Measurements from ENCODE around the gene TDRD3. TPM values are rescaled to one million over a fixed set of nuclear protein-coding genes. Genes with fewer than 3 reads are reported as not detected.
"Not testable (repeated sequence)": the region's sequence is repeated elsewhere in the genome, so short reads cannot be mapped to it uniquely, and the experiment has no call there.

TDRD3 gene
- total RNA-seq, 1 experiment from 2014 or later = 17.3 TPM

DNA sequence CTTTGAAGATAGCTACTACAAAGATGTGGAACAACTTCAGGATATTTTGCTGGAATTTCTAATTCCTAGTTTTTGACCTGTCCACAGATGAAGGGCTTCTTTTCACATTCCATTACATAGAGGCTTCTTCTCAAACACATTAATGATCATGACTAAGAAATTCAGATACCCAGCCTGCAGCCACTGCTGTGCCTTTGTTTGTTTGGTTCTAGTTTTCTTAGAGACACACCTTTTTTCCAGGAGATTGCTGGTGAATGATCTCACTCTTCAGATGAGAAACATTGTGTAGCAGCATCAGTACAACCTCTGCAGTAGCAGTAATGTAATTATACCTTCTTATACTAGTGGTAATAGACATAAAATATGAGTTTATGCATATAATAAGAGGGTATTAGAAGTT is 5.0 kb downstream of the TDRD3 start:
- Histone ChIP-seq H3K4me2 (no peak overlapping the region), H3K27me3 (ENCODE audit: insufficient read depth, low read depth) (no peaks in the 10 kb centered on the region), H3F3A (ENCODE audit: insufficient read depth, low read depth) (no peaks in the 10 kb centered on the region), H4K20me1 (ENCODE audit: insufficient read depth) (no peaks in the 10 kb centered on the region), H3K9me2 (ENCODE audit: insufficient read depth) (no peaks in the 10 kb centered on the region; the same call in 1 of the 2 replicates), H3K79me2 (ENCODE audit: low read depth) (peaks cover 50% of the 10 kb centered on the region), H3K4me3 (no peak overlapping the region), H3K9me3 (ENCODE audit: insufficient read depth, low read depth) (no peaks in the 10 kb centered on the region), H3K4me1 (replicated peaks; ENCODE audit: insufficient read depth) (peaks cover 16% of the 10 kb centered on the region), H3K36me3 (ENCODE audit: low read depth) (no peaks in the 10 kb centered on the region), H3K27ac (no peak overlapping the region), H2AFZ (no peak overlapping the region)
- intact Hi-C loops (cut with micrococcal nuclease; ENCODE audit: unreplicated experiment) = no loop called here
- BruUV-seq (replicated peaks) = no TSS peak
- POLR2A ChIA-PET (ENCODE audit: unreplicated experiment) = no interaction called here
- CTCF ChIA-PET = no interaction called here
- peak in 1 of 2 experiments; percentile 58 for DNase-seq
- TF ChIP-seq EZH2 (IDR thresholded peaks at IDR 0.05; ENCODE audit: low read depth) = no peak
- TF ChIP-seq, protein P1, sequence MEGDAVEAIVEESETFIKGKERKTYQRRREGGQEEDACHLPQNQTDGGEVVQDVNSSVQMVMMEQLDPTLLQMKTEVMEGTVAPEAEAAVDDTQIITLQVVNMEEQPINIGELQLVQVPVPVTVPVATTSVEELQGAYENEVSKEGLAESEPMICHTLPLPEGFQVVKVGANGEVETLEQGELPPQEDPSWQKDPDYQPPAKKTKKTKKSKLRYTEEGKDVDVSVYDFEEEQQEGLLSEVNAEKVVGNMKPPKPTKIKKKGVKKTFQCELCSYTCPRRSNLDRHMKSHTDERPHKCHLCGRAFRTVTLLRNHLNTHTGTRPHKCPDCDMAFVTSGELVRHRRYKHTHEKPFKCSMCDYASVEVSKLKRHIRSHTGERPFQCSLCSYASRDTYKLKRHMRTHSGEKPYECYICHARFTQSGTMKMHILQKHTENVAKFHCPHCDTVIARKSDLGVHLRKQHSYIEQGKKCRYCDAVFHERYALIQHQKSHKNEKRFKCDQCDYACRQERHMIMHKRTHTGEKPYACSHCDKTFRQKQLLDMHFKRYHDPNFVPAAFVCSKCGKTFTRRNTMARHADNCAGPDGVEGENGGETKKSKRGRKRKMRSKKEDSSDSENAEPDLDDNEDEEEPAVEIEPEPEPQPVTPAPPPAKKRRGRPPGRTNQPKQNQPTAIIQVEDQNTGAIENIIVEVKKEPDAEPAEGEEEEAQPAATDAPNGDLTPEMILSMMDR (conservative IDR thresholded peaks at IDR 0.05) = no peak

DNA sequence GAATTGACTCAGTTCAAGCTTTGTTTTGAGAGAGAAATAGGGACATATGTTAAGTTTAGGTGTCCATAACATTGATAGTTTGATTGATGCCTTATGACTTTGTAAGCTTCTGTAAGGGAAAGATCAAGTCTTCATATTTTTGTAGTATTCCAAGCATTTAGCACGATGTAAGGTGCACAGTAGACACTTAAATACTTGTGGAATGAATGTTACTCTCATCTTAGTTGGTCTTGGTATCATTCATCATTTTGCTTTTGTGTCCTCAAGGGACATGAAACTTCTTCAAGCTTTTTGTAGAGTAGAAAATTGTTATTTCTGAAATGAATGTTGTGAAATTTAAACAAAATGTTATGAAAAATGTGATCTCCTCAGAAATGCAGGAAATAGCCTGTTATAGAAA is 10.1 kb downstream of the TDRD3 start:
- H4K20me1 ChIP-seq (ENCODE audit: insufficient read depth) = no peaks in the 10 kb centered on the region
- no peaks in the 10 kb centered on the region for H3K4me1 ChIP-seq (replicated peaks; ENCODE audit: insufficient read depth)
- no peaks in the 10 kb centered on the region for H3K9me3 ChIP-seq (ENCODE audit: insufficient read depth, low read depth)
- no peak overlapping the region for H3K4me3 ChIP-seq
- H3K4me2 ChIP-seq = no peak overlapping the region
- no peak overlapping the region for H2AFZ ChIP-seq
- intact Hi-C loops (cut with micrococcal nuclease; ENCODE audit: unreplicated experiment) = no loop called here
- no peaks in the 10 kb centered on the region for H3K36me3 ChIP-seq (ENCODE audit: low read depth)
- TF ChIP-seq EZH2 (IDR thresholded peaks at IDR 0.05; ENCODE audit: low read depth) = no peak
- TF ChIP-seq, protein P1 (conservative IDR thresholded peaks at IDR 0.05) = no peak
- no peak for DNase-seq
- H3K79me2 ChIP-seq (ENCODE audit: low read depth) = peaks cover 18% of the 10 kb centered on the region; the same call in 1 of the 2 replicates
- no peak overlapping the region for H3K27ac ChIP-seq
- BruUV-seq (replicated peaks) = no TSS peak
- no peaks in the 10 kb centered on the region; the same call in 1 of the 2 replicates for H3K9me2 ChIP-seq (ENCODE audit: insufficient read depth)
- no peaks in the 10 kb centered on the region for H3K27me3 ChIP-seq (ENCODE audit: insufficient read depth, low read depth)
- ChIA-PET CTCF (no interaction called here), POLR2A (ENCODE audit: unreplicated experiment) (no interaction called here)
- no peaks in the 10 kb centered on the region for H3F3A ChIP-seq (ENCODE audit: insufficient read depth, low read depth)

DNA sequence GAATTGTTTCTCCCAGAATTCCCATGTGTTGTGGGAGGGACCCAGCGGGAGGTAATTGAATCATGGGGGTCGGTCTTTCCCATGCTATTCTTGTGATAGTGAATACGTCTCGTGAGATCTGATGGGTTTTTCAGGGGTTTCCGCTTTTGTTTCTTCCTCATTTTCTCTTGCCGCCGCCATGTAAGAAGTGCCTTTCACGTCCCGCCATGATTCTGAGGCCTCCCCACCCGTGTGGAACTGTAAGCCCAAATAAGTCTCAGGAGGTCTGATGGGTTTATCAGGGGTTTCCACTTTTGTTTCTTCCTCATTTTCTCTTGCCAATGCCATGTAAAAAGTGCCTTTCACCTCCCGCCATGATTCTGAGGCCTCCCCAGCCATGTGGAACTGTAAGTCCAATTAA is 10.8 kb downstream of the TDRD3 start:
- H3K9me2 ChIP-seq (ENCODE audit: insufficient read depth); H3F3A ChIP-seq (ENCODE audit: insufficient read depth, low read depth); BruUV-seq (replicated peaks); DNase-seq; H3K27ac ChIP-seq; H2AFZ ChIP-seq; H3K27me3 ChIP-seq (ENCODE audit: insufficient read depth, low read depth); H3K36me3 ChIP-seq (ENCODE audit: low read depth); POLR2A ChIA-PET (ENCODE audit: unreplicated experiment); intact Hi-C loops (cut with micrococcal nuclease; ENCODE audit: unreplicated experiment); H3K4me2 ChIP-seq; H3K9me3 ChIP-seq (ENCODE audit: insufficient read depth, low read depth); H3K4me3 ChIP-seq; H4K20me1 ChIP-seq (ENCODE audit: insufficient read depth); H3K4me1 ChIP-seq (replicated peaks; ENCODE audit: insufficient read depth); CTCF ChIA-PET: not testable (repeated sequence)
- peaks cover 16% of the 10 kb centered on the region for H3K79me2 ChIP-seq (ENCODE audit: low read depth)

DNA sequence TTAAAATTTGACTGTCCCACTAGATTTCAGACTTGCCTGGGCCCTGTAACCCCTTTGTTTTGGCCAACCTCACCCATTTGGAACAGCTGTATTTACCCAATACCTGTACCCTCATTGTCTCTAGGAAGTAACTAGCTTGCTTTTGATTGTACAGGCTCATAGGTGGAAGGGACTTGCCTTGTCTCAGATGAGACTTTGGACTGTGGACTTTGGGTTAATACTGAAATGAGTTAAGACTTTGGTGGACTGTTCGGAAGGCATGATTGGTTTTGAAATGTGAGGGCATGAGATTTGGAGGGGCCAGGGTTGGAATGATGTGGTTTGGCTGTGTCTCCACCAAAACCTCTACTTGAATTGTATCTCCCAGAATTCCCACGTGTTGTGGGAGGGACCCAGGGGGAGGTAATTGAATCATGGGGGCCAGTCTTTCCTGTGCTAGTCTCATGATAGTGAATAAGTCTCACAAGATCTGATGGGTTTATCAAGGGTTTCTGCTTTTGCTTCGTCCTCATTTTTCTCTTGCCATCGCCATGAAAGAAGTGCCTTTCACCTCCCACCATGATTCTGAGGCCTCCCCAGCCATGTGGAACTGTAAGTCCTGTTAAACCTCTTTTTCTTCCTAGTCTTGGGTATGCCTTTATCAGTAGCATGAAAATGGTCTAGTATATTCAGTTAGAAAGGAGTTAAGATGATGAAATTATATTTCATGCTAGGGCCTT is 12.7 kb downstream of the TDRD3 start:
- H2AFZ ChIP-seq; H3K4me2 ChIP-seq; intact Hi-C loops (cut with micrococcal nuclease; ENCODE audit: unreplicated experiment); H3K36me3 ChIP-seq (ENCODE audit: low read depth); POLR2A ChIA-PET (ENCODE audit: unreplicated experiment); H3K27me3 ChIP-seq (ENCODE audit: insufficient read depth, low read depth); H3K9me2 ChIP-seq (ENCODE audit: insufficient read depth); BruUV-seq (replicated peaks); DNase-seq; H4K20me1 ChIP-seq (ENCODE audit: insufficient read depth); H3K27ac ChIP-seq; H3K4me3 ChIP-seq; H3F3A ChIP-seq (ENCODE audit: insufficient read depth, low read depth); H3K9me3 ChIP-seq (ENCODE audit: insufficient read depth, low read depth); CTCF ChIA-PET; H3K79me2 ChIP-seq (ENCODE audit: low read depth); H3K4me1 ChIP-seq (replicated peaks; ENCODE audit: insufficient read depth): not testable (repeated sequence)
